Small intestine (tissue), 7 donors: Measurements from ENCODE around the gene AKIP1. TPM values are rescaled to one million over a fixed set of nuclear protein-coding genes. Genes with fewer than 3 reads are reported as not detected.

Experiments
- DNase-seq, 2 donors: peaks; one replicate each; pipeline versions ENCODE4 v3.0.0 to v3.0.0-alpha.2; 2013
- FAIRE-seq: peaks from 2 replicates; lab custom pipeline; 2012; peaks lifted over from hg19 to GRCh38; lab: Jason Lieb, UNC
- H3K27ac ChIP-seq, 3 donors: one replicate each; pipeline ENCODE4 v1.5.1; 2013; ENCODE audit warnings: low read length in 2 of 3, mild to moderate bottlenecking in 2 of 3, control low read depth in 1 of 3, inconsistent platforms in 1 of 3, low read depth in 1 of 3, moderate library complexity in 1 of 3
- H3K27me3 ChIP-seq, 3 donors: one replicate each; pipeline ENCODE4 v1.6.1; 2013; ENCODE audit warnings: low read length in 3 of 3, inconsistent platforms in 1 of 3; ENCODE audit not compliant: control insufficient read depth in 3 of 3, insufficient read depth in 3 of 3
- H3K36me3 ChIP-seq, 3 donors: one replicate each; pipeline ENCODE4 v1.6.1; 2013; ENCODE audit warnings: low read length in 3 of 3, inconsistent platforms in 1 of 3, low read depth in 1 of 3, mild to moderate bottlenecking in 1 of 3, moderate library complexity in 1 of 3; ENCODE audit not compliant: control insufficient read depth in 3 of 3, insufficient read depth in 2 of 3
- H3K4me1 ChIP-seq, 3 donors: one replicate each; pipeline ENCODE4 v1.6.1; 2013; ENCODE audit warnings: low read length in 2 of 3, inconsistent platforms in 1 of 3, low read depth in 1 of 3, mild to moderate bottlenecking in 1 of 3, moderate library complexity in 1 of 3; ENCODE audit not compliant: control insufficient read depth in 3 of 3, insufficient read depth in 2 of 3
- H3K4me3 ChIP-seq, 3 donors: one replicate each; pipeline ENCODE4 v1.5.1; 2013; ENCODE audit warnings: low read length in 3 of 3, control low read depth in 1 of 3, inconsistent platforms in 1 of 3, low read depth in 1 of 3, mild to moderate bottlenecking in 1 of 3, moderate library complexity in 1 of 3
- H3K9me3 ChIP-seq, 2 donors: one replicate each; pipeline ENCODE4 v1.6.1; 2013; ENCODE audit warnings: low read depth in 1 of 2, low read length in 1 of 2; ENCODE audit not compliant: control insufficient read depth in 2 of 2, insufficient read depth in 1 of 2
- WGBS, 3 donors: extraction: QIAGEN DNeasy Blood & Tissue Kit; methylation state at CpG; one replicate each; pipeline ENCODE4 v1.1.7; 2013; 5-methylcytosine and 5-hydroxymethylcytosine counted together
- polyA plus RNA-seq, 4 donors: library from polyadenylated mRNA; stranded (reverse) in 3 of 4; unstranded in 1 of 4; fragments of 200-250 nt in 3 of 4; fragments of 120-200 nt in 1 of 4; gene quantifications; one replicate each; pipeline versions ENCODE4 v1.2.1 to v1.2.3, GENCODE V29; 2013
- donor health status: healthy with polysubstance abuse.
- donor health status: control.
- donor health status: control.
- donor health status: Bipolar disorder and iron deficiency.
- donor health status: healthy.

AKIP1 gene
- polyA plus RNA-seq, 4 donors, result 11.6 to 24.4 (median 15.1) TPM

- Histone ChIP-seq H3K4me1 (no peaks in the 10 kb centered on the region), H3K27ac (no peak overlapping the region), H3K4me3 (no peak overlapping the region), H3K27me3 (no peaks in the 10 kb centered on the region), H3K9me3 (no peaks in the 10 kb centered on the region), H3K36me3 (peaks cover 0 to 17% (median 3%) of the 10 kb centered on the region in 3 donors)
- DNase-seq (no peak), FAIRE-seq (no peak)
- WGBS, 3 donors, result 85 to 93% (median 88%) methylated on average over 5 of the region's 5 CpGs
Measured at GRCh38 chr11:8926236-8926635, 15.2 kb downstream of the AKIP1 start.

- no peak for DNase-seq
- 85 to 91% (median 87%) methylated on average over 5 of the region's 5 CpGs for WGBS, 3 donors
- Histone ChIP-seq H3K4me1 (no peaks in the 10 kb centered on the region), H3K27me3 (no peaks in the 10 kb centered on the region), H3K27ac (no peak overlapping the region), H3K9me3 (no peaks in the 10 kb centered on the region), H3K36me3 (peaks cover 0 to 12% (median 0%) of the 10 kb centered on the region in 3 donors), H3K4me3 (no peak overlapping the region)
- FAIRE-seq, result no peak
Measured at GRCh38 chr11:8927233-8927632, 16.2 kb downstream of the AKIP1 start.

GRCh38 chr11:8928205-8928604 lies 17.2 kb downstream of the AKIP1 start:
- H3K36me3 ChIP-seq, result peaks cover 0 to 10% (median 0%) of the 10 kb centered on the region in 3 donors
- no peak overlapping the region for H3K4me3 ChIP-seq
- DNase-seq (no peak), FAIRE-seq (no peak)
- no peaks in the 10 kb centered on the region for H3K9me3 ChIP-seq
- no peaks in the 10 kb centered on the region for H3K27me3 ChIP-seq
- H3K4me1 ChIP-seq, result no peaks in the 10 kb centered on the region
- H3K27ac ChIP-seq, result no peak overlapping the region
- 89 to 93% (median 93%) methylated on average over 4 of the region's 4 CpGs for WGBS, 3 donors

GRCh38 chr11:8928981-8929615 lies 18.1 kb downstream of the AKIP1 start:
- FAIRE-seq (no peak), DNase-seq (no peak)
- Histone ChIP-seq H3K4me1 (no peaks in the 10 kb centered on the region), H3K4me3 (no peak overlapping the region), H3K27me3 (no peaks in the 10 kb centered on the region), H3K9me3 (no peaks in the 10 kb centered on the region), H3K36me3 (peaks cover 0 to 7% (median 0%) of the 10 kb centered on the region in 3 donors), H3K27ac (no peak overlapping the region)
- WGBS, 3 donors, result 79 to 90% (median 84%) methylated on average over 9 of the region's 9 CpGs

- FAIRE-seq (no peak), DNase-seq (no peak)
- Histone ChIP-seq H3K27ac (no peak overlapping the region), H3K27me3 (no peaks in the 10 kb centered on the region), H3K4me1 (no peaks in the 10 kb centered on the region), H3K9me3 (no peaks in the 10 kb centered on the region), H3K36me3 (peaks cover 0 to 2% (median 0%) of the 10 kb centered on the region in 3 donors), H3K4me3 (no peak overlapping the region)
- WGBS, 3 donors, result 93 to 94% (median 93%) methylated on average over 12 of the region's 12 CpGs
Measured at GRCh38 chr11:8930456-8931175, 19.6 kb downstream of the AKIP1 start.

GRCh38 chr11:8932564-8933180 lies 21.7 kb downstream of the AKIP1 start, which contains the start of gene C11orf16:
Gene C11orf16 (minus strand): TSS chr11:8932947. CDS start chr11:8932308, 639 bp downstream.
- no peak within 1 kb of the TSS for H3K4me3 ChIP-seq
- no peaks in the 10 kb centered on the region for H3K27me3 ChIP-seq
- no peak for FAIRE-seq
- no peak for DNase-seq
- H3K9me3 ChIP-seq, result no peaks in the 10 kb centered on the region
- H3K36me3 ChIP-seq, result peaks cover 0 to 2% (median 0%) of the 10 kb centered on the region in 3 donors
- H3K4me1 ChIP-seq, result no peaks in the 10 kb centered on the region
- no peak within 1 kb of the TSS for H3K27ac ChIP-seq
- 80 to 89% (median 82%) methylated on average over 12 of the region's 12 CpGs for WGBS, 3 donors

GRCh38 chr11:8933931-8934330 lies 22.9 kb downstream of the AKIP1 start:
- Histone ChIP-seq H3K4me3 (no peak overlapping the region), H3K36me3 (peaks cover 0 to 2% (median 0%) of the 10 kb centered on the region in 3 donors), H3K9me3 (no peaks in the 10 kb centered on the region), H3K27me3 (no peaks in the 10 kb centered on the region), H3K4me1 (no peaks in the 10 kb centered on the region), H3K27ac (no peak overlapping the region)
- DNase-seq, result no peak
- no peak for FAIRE-seq
- 79 to 91% (median 84%) methylated on average over 6 of the region's 6 CpGs for WGBS, 3 donors

GRCh38 chr11:8934742-8935488 lies 23.9 kb downstream of the AKIP1 start:
- FAIRE-seq, result no peak
- no peaks in the 10 kb centered on the region for H3K9me3 ChIP-seq
- 36 to 55% (median 49%) methylated on average over 14 of the region's 14 CpGs for WGBS, 3 donors
- no peaks in the 10 kb centered on the region for H3K4me1 ChIP-seq
- peak in 1 of 2 donors; percentile 31 for DNase-seq
- no peaks in the 10 kb centered on the region for H3K27me3 ChIP-seq
- H3K27ac ChIP-seq, result no peak overlapping the region
- H3K36me3 ChIP-seq, result no peaks in the 10 kb centered on the region
- H3K4me3 ChIP-seq, result no peak overlapping the region
